GM12801 (cell line): ENCODE results near the gene HAPSTR1.

ENCODE experiments used
- TF ChIP-seq, protein P1 (sequence below): IDR thresholded peaks from one replicate; pipeline ENCODE4 v1.5.1; 2011; ENCODE audit warnings: control low read depth; ENCODE audit not compliant: insufficient read length; ENCODE audit errors: extremely low read depth

The HAPSTR1 gene

GRCh38 chr16:9126609-9127008 is 35.2 kb downstream of the HAPSTR1 start:
- TF ChIP-seq, protein P1, sequence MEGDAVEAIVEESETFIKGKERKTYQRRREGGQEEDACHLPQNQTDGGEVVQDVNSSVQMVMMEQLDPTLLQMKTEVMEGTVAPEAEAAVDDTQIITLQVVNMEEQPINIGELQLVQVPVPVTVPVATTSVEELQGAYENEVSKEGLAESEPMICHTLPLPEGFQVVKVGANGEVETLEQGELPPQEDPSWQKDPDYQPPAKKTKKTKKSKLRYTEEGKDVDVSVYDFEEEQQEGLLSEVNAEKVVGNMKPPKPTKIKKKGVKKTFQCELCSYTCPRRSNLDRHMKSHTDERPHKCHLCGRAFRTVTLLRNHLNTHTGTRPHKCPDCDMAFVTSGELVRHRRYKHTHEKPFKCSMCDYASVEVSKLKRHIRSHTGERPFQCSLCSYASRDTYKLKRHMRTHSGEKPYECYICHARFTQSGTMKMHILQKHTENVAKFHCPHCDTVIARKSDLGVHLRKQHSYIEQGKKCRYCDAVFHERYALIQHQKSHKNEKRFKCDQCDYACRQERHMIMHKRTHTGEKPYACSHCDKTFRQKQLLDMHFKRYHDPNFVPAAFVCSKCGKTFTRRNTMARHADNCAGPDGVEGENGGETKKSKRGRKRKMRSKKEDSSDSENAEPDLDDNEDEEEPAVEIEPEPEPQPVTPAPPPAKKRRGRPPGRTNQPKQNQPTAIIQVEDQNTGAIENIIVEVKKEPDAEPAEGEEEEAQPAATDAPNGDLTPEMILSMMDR = no peak

- TF ChIP-seq, protein P1 = no peak
Observed at GRCh38 chr16:9128346-9129342, 37.2 kb downstream of the HAPSTR1 start.

GRCh38 chr16:9134306-9134705 is 42.9 kb downstream of the HAPSTR1 start:
- TF ChIP-seq, protein P1 = no peak

GRCh38 chr16:9134739-9135138 is 43.3 kb downstream of the HAPSTR1 start:
- TF ChIP-seq, protein P1 = no peak

DNA sequence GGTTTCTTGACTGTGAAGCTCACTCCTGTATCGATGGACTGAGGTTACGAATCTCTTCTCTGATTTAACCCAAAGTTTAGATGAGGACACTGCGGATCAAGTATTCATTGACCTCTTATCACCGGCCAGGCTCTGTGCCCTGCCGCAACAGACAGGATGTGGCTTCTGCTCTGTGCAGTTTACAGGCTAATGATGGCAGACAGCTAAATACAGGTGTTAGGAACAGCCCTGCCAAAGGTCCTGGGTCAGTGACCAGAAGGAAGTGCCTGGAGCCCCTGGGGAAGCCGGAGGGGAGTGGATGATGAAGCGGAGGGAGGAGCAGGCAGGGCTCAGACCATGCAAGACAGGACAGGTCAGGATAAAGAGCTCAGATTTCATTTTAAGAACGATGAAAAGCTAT is 44.4 kb downstream of the HAPSTR1 start:
- TF ChIP-seq, protein P1 = no peak

- TF ChIP-seq, protein P1 = no peak
Observed at GRCh38 chr16:9136596-9136995, 45.2 kb downstream of the HAPSTR1 start.

DNA sequence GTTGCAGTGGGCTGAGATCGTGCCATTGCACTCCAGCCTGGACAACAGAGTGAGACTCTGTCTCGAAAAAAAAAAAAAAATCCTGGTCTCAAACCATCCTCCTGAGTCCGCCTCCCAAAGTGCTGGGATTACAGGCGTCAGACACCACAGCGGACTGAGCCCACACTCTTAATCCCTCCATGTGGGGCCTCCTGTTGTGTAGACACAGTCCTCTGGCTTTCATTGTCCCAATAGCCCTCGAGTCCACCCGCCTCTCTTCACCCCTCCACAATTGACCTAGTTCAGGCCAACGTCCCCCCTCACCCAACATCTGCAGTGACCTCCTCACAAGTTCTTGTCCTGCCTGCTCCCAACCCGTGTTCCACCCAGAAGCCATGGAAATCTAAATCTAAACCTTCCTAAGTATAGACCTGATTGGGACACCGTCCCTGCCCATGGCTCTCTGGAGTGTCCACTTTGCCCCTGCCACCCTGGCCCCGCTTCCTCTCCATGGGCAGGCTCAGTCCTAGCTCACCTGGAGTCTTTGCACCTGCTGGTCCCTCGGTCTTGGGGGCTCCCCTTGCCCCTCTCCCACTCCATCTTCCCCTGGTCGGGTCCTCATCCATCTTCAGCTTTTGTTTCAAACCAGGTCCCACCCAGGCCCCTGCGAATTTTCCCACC is 46.7 kb downstream of the HAPSTR1 start:
- TF ChIP-seq, protein P1 = no peak
